Hepatocyte (in vitro differentiated cells): ENCODE data around the gene BET1L.

Experiments used
- CTCF ChIP-seq: fragments of 200-600 bp; sonication (generic); IDR thresholded peaks from 2 replicates; pipeline ENCODE4 v1.5.1; 2016; ENCODE audit warnings: antibody characterized with exemption, mild to moderate bottlenecking; ENCODE audit not compliant: poor library complexity
- EZH2 ChIP-seq: fragments of 200-600 bp; sonication (generic); IDR thresholded peaks from 2 replicates; pipeline ENCODE4 v1.6.1; 2016; ENCODE audit warnings: antibody characterized with exemption, mild to moderate bottlenecking, borderline replicate concordance
- EZH2phosphoT487 ChIP-seq: fragments of 200-600 bp; sonication (generic); IDR thresholded peaks from one replicate; pipeline ENCODE4 v1.6.1; 2018; ENCODE audit warnings: antibody characterized with exemption, mild to moderate bottlenecking, low read depth, moderate library complexity; ENCODE audit not compliant: unreplicated experiment, severe bottlenecking

GRCh38 chr11:230431-230830 is 23.2 kb upstream of the BET1L start:
- no peak for TF ChIP-seq CTCF
- TF ChIP-seq EZH2, result no peak
- no peak for TF ChIP-seq EZH2phosphoT487
